C1 segment of cervical spinal cord (tissue), 14 donors: ENCODE measurements around the gene UBTD1.
"Not testable (repeated sequence)": the region's sequence is repeated elsewhere in the genome, so short reads cannot be mapped to it uniquely, and the experiment has no call there.

Experiments used
- DNase-seq, 14 donors: peaks; one replicate each; lab custom pipeline; 2025; lab: John Stamatoyannopoulos, UW

UBTD1 gene

GRCh38 chr10:97537186-97537869 is 38.6 kb downstream of the UBTD1 start:
- DNase-seq = no peak

GRCh38 chr10:97538411-97538810 is 39.7 kb downstream of the UBTD1 start:
- DNase-seq = no peak

- no peak for DNase-seq
Measured at GRCh38 chr10:97538839-97539238, 40.1 kb downstream of the UBTD1 start.

- no peak for DNase-seq
Measured at GRCh38 chr10:97539523-97540200, 40.9 kb downstream of the UBTD1 start.

GRCh38 chr10:97540669-97541500 is 42.2 kb downstream of the UBTD1 start:
- DNase-seq = peak in 2 of 14 donors; percentile 3 to 55

GRCh38 chr10:97542169-97543024 is 43.7 kb downstream of the UBTD1 start:
- peak in 10 of 14 donors; percentile 30 to 83 (median 52) for DNase-seq

GRCh38 chr10:97543025-97543546 is 44.4 kb downstream of the UBTD1 start:
- DNase-seq = peak in 11 of 14 donors; percentile 51 to 94 (median 71)

- no peak for DNase-seq
Measured at GRCh38 chr10:97546456-97547270, 47.9 kb downstream of the UBTD1 start.

- DNase-seq = no peak
Measured at GRCh38 chr10:97547271-97547600, 48.5 kb downstream of the UBTD1 start.

- DNase-seq = no peak
Measured at GRCh38 chr10:97547962-97548361, 49.2 kb downstream of the UBTD1 start.

- DNase-seq = no peak
Measured at GRCh38 chr10:97548828-97549455, 50.2 kb downstream of the UBTD1 start.

GRCh38 chr10:97549587-97550322 is 51.0 kb downstream of the UBTD1 start:
- DNase-seq = peak in 9 of 14 donors; percentile 34 to 79 (median 58)

GRCh38 chr10:97550336-97551149 is 51.8 kb downstream of the UBTD1 start:
- DNase-seq = no peak

- no peak for DNase-seq
Measured at GRCh38 chr10:97551271-97551670, 52.5 kb downstream of the UBTD1 start.

- peak in 9 of 14 donors; percentile 6 to 73 (median 35) for DNase-seq
Measured at GRCh38 chr10:97553575-97554031, 54.9 kb downstream of the UBTD1 start.

- not testable (repeated sequence) for DNase-seq
Measured at GRCh38 chr10:97554336-97554735, 55.6 kb downstream of the UBTD1 start.

- not testable (repeated sequence) for DNase-seq
Measured at GRCh38 chr10:97555541-97555940, 56.8 kb downstream of the UBTD1 start.
